Activated effector memory CD4-positive, alpha-beta T cell treated with anti-CD3 and anti-CD28 coated beads, Interleukin-2, amount 50 U/mL, for 16 hours (primary cell): ENCODE data around the gene ADAMTS13.

Source experiments
- DNase-seq: peaks from one replicate; pipeline ENCODE4 v3.0.0-alpha.2; 2020

Gene ADAMTS13

GRCh38 chr9:133474215-133474614 is 52.0 kb downstream of the ADAMTS13 start:
- DNase-seq: no peak

GRCh38 chr9:133474853-133475252 is 52.7 kb downstream of the ADAMTS13 start:
- no peak for DNase-seq

- DNase-seq: no peak
These were observed 53.3 kb downstream of the ADAMTS13 start for GRCh38 chr9:133475292-133476012.

GRCh38 chr9:133476036-133476931 is 54.1 kb downstream of the ADAMTS13 start:
- no peak for DNase-seq

- no peak for DNase-seq
These were observed 54.8 kb downstream of the ADAMTS13 start for GRCh38 chr9:133476941-133477340.

GRCh38 chr9:133477461-133477860 is 55.3 kb downstream of the ADAMTS13 start:
- DNase-seq: no peak

GRCh38 chr9:133477992-133478850 is 56.1 kb downstream of the ADAMTS13 start:
- no peak for DNase-seq

GRCh38 chr9:133478851-133479711 is 56.9 kb downstream of the ADAMTS13 start, which contains the start of gene SLC2A6:
Gene SLC2A6, minus strand, starts transcription at chr9:133479099. Its CDS starts 40 bp downstream, at chr9:133479059.
- DNase-seq: peak; percentile 93

- no peak for DNase-seq
These were observed 61.4 kb downstream of the ADAMTS13 start for GRCh38 chr9:133483611-133484010.

GRCh38 chr9:133484671-133485437 is 62.7 kb downstream of the ADAMTS13 start:
- no peak for DNase-seq

GRCh38 chr9:133485531-133486260 is 63.5 kb downstream of the ADAMTS13 start:
- no peak for DNase-seq

GRCh38 chr9:133487331-133487725 is 65.2 kb downstream of the ADAMTS13 start:
- DNase-seq: no peak

- no peak for DNase-seq
These were observed 66.6 kb downstream of the ADAMTS13 start for GRCh38 chr9:133488686-133489252.

GRCh38 chr9:133489253-133490190 is 67.4 kb downstream of the ADAMTS13 start:
- no peak for DNase-seq

- DNase-seq: no peak
These were observed 68.1 kb downstream of the ADAMTS13 start for GRCh38 chr9:133490201-133490681.

- no peak for DNase-seq
These were observed 68.9 kb downstream of the ADAMTS13 start for GRCh38 chr9:133490865-133491655.

GRCh38 chr9:133491656-133491925 is 69.4 kb downstream of the ADAMTS13 start:
- no peak for DNase-seq
